Panc1 (cell line): Measurements from ENCODE around the gene ZHX3. TPM values are rescaled to one million over a fixed set of nuclear protein-coding genes. Genes with fewer than 3 reads are reported as not detected.

Experiments used
- ATAC-seq: fragments of 200-7000 bp; cut with Tn5 transposase; 2 replicates; pipeline ENCODE4 v1.9.1; 2020; ENCODE audit warnings: mild to moderate bottlenecking, moderate library complexity
- BruUV-seq: library from RNA; stranded (reverse); fragments of 400-500 nt; replicated peaks from 2 replicates; lab custom pipeline; 2021; lab: Mats Ljungman, UMichigan
- CTCF ChIA-PET: fragments of 300-600 bp; sonication (Branson Sonifier 250); formaldehyde crosslinking; loops from one replicate; lab custom pipeline; 2022; ENCODE audit warnings: antibody characterized with exemption; lab: Charles Lee
- POLR2A ChIA-PET: fragments of 300-600 bp; sonication (Branson Sonifier 250); formaldehyde crosslinking; loops from one replicate; lab custom pipeline; 2022; ENCODE audit warnings: antibody characterized with exemption; lab: Charles Lee
- DNase-seq: peaks from one replicate; pipeline ENCODE4 v3.0.0-alpha.2; 2010; ENCODE audit warnings: low read depth, low spot score
- H3K27ac ChIP-seq: 2 replicates; pipeline ENCODE4 v1.5.1; 2011; ENCODE audit warnings: mild to moderate bottlenecking, low read length, inconsistent platforms
- H3K27me3 ChIP-seq: fragments of 200-500 bp; sonication (Bioruptor generic); 2 replicates; pipeline ENCODE4 v1.6.0; 2014; ENCODE audit warnings: low read length, inconsistent platforms; ENCODE audit not compliant: control insufficient read depth, insufficient read depth
- H3K36me3 ChIP-seq: fragments of 200-500 bp; sonication (Bioruptor generic); 2 replicates; pipeline ENCODE4 v1.5.1; 2014; ENCODE audit warnings: inconsistent platforms, mild to moderate bottlenecking, low read length, moderate library complexity; ENCODE audit not compliant: control insufficient read depth, insufficient read depth
- H3K4me1 ChIP-seq: 2 replicates; pipeline ENCODE4 v1.5.1; 2011; ENCODE audit warnings: inconsistent platforms, mild to moderate bottlenecking, low read length, moderate library complexity; ENCODE audit not compliant: control insufficient read depth, insufficient read depth
- H3K4me3 ChIP-seq, 2 experiments: 2 replicates each; pipeline ENCODE4 v1.5.1; 2011 to 2012; ENCODE audit warnings: low read depth in 2 of 2, low read length in 2 of 2, mild to moderate bottlenecking in 2 of 2, inconsistent platforms in 1 of 2, moderate library complexity in 1 of 2
- H3K9me3 ChIP-seq: fragments of 200-500 bp; sonication (Bioruptor generic); 2 replicates; pipeline ENCODE4 v1.5.1; 2014; ENCODE audit warnings: low read depth, mild to moderate bottlenecking, inconsistent platforms, low read length, moderate library complexity; ENCODE audit not compliant: control insufficient read depth, insufficient read depth
- CTCF ChIP-seq: fragments of 450-650 bp; IDR thresholded peaks from 2 replicates; pipeline ENCODE4 v1.5.1; 2017; ENCODE audit warnings: mild to moderate bottlenecking
- POLR2AphosphoS5 ChIP-seq: IDR thresholded peaks from 2 replicates; pipeline ENCODE4 v1.6.1; 2012; ENCODE audit warnings: mild to moderate bottlenecking, low read depth, low read length, moderate library complexity
- REST ChIP-seq, 2 experiments: IDR thresholded peaks; 2 replicates each; pipeline ENCODE4 v1.6.1; 2011 to 2012; ENCODE audit warnings: low read depth in 2 of 2, control low read depth in 1 of 2, low read length in 1 of 2, mild to moderate bottlenecking in 1 of 2, moderate library complexity in 1 of 2; ENCODE audit not compliant: insufficient read depth in 1 of 2
- SIN3A ChIP-seq: IDR thresholded peaks from 2 replicates; pipeline ENCODE4 v1.6.1; 2012; ENCODE audit warnings: low read depth, mild to moderate bottlenecking, low read length, moderate library complexity, borderline replicate concordance; ENCODE audit not compliant: insufficient read depth
- TCF7L2 ChIP-seq: IDR thresholded peaks from 2 replicates; pipeline ENCODE4 v1.6.1; 2011; ENCODE audit warnings: mild to moderate bottlenecking, low read depth, low read length, inconsistent platforms
- in situ Hi-C: cut with HindIII; loops from 2 replicates; pipeline ENCODE4 v1.10.0; 2016; ENCODE audit warnings: low sequenced_read_pairs, low pct_unique_long_range_greater_than_20kb
- intact Hi-C: fragments of 100-400 bp; cut with micrococcal nuclease; formaldehyde crosslinking; loops from one replicate; pipeline ENCODE4 v1.10.0; 2022; ENCODE audit not compliant: unreplicated experiment
- total RNA-seq: library from RNA; stranded (reverse); gene quantifications from one replicate; pipeline ENCODE4 v1.2.1, GENCODE V29; 2021; ENCODE audit not compliant: unreplicated experiment

Gene ZHX3
- total RNA-seq, 1 experiment from 2014 or later = 19.8 TPM

- no peaks in the 10 kb centered on the region for H3K4me1 ChIP-seq
- ATAC-seq (no peak), DNase-seq (no peak)
- H3K27ac ChIP-seq = no peak overlapping the region
- H3K36me3 ChIP-seq = no peaks in the 10 kb centered on the region
- BruUV-seq = no TSS peak
- ChIA-PET CTCF (no interaction called here), POLR2A (no interaction called here)
- no peak overlapping the region for H3K4me3 ChIP-seq
- H3K9me3 ChIP-seq = no peaks in the 10 kb centered on the region
- no peaks in the 10 kb centered on the region for H3K27me3 ChIP-seq
- TF ChIP-seq CTCF (no peak), SIN3A (no peak), REST (IDR thresholded peaks at IDR 0.05; ENCODE audit: insufficient read depth in 1 of 2, low read depth in 2 of 2, low read length in 1 of 2) (no peak), TCF7L2 (no peak)
- intact Hi-C loops = no loop called here
- in situ Hi-C loops = no loop called here
Observed at GRCh38 chr20:41349266-41349665, 31.7 kb upstream of the ZHX3 start.

DNA sequence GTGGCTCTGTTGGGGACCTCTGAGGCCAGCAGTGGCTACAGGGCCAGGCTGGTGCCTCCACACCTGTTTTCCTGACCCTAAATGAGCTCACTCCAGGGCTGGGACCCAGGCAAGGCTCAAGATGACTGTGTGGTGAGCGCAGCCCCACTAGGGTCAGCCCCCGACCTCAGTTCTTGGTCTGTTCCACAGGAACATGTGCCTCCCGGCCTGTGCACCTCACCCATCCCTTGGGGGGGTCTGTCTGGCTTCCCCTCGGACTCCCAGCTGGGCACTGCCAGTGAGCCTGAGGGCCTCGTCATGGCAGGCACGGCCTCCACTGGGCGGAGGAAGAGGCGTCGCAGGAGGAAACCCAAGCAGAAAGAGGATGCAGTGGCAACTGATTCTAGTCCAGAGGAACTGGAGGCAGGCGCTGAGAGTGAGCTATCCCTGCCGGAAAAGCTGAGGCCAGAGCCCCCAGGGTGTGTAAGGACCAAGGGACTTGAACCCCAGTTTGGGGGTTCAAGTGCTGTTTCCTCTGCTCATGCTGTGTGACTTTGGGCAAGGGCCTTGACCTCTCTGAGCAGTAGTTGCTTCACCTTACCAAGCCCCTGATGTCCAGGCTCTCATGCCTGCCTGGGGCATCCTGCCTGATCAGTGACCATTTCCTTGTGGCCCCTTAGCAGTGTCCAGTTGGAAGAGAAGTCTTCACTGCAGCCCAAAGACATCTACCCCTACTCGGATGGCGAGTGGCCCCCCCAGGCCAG is 31.1 kb upstream of the ZHX3 start:
- no peak for DNase-seq
- in situ Hi-C loops (no loop called here), intact Hi-C loops (no loop called here)
- ChIA-PET CTCF (no interaction called here), POLR2A (no interaction called here)
- H3K4me1 ChIP-seq = no peaks in the 10 kb centered on the region
- BruUV-seq = no TSS peak
- TF ChIP-seq TCF7L2 (no peak), CTCF (no peak), SIN3A (no peak), REST (IDR thresholded peaks at IDR 0.05; ENCODE audit: insufficient read depth in 1 of 2, low read depth in 2 of 2, low read length in 1 of 2) (no peak), POLR2AphosphoS5 (no peak)
- no peak overlapping the region for H3K4me3 ChIP-seq
- no peaks in the 10 kb centered on the region for H3K27me3 ChIP-seq
- H3K27ac ChIP-seq = no peak overlapping the region
- ATAC-seq = no peak
- H3K36me3 ChIP-seq = no peaks in the 10 kb centered on the region
- H3K9me3 ChIP-seq = no peaks in the 10 kb centered on the region
